Keratinocyte (primary cell): ENCODE data around the gene DUSP16.

Experiments used
- CTCF ChIP-seq, 3 experiments: IDR thresholded peaks in 1 of 3; conservative IDR thresholded peaks in 1 of 3; optimal IDR thresholded peaks in 1 of 3; 2 replicates in 2 of 3; 3 replicates in 1 of 3; pipeline versions ENCODE3 to v1.5.1; 2011; ENCODE audit warnings: low read length in 3 of 3, mild to moderate bottlenecking in 3 of 3, moderate library complexity in 2 of 3, control low read depth in 1 of 3, inconsistent platforms in 1 of 3; ENCODE audit not compliant: insufficient read depth in 2 of 3; ENCODE audit errors: extremely low read depth in 1 of 3
- EZH2 ChIP-seq: IDR thresholded peaks from one replicate; pipeline ENCODE4 v1.6.1; 2012; ENCODE audit warnings: inconsistent platforms, mild to moderate bottlenecking, low read length, moderate library complexity

- no peak for TF ChIP-seq CTCF (optimal IDR thresholded peaks at IDR 0.05 in 1 of 3, IDR thresholded peaks at IDR 0.05 in 1 of 3, conservative IDR thresholded peaks at IDR 0.05 in 1 of 3; ENCODE audit: extremely low read depth in 1 of 3, insufficient read depth in 2 of 3, low read length in 3 of 3)
- TF ChIP-seq EZH2 = no peak
Measured at GRCh38 chr12:12534975-12535374, 27.7 kb downstream of the DUSP16 start.
